GM12875 (cell line): ENCODE data around the gene DPP10.

Experiments
- H3K4me3 ChIP-seq: one replicate; pipeline ENCODE4 v1.5.1; 2011; ENCODE audit warnings: low read depth, low read length, control low read depth
- TF ChIP-seq, protein P1 (sequence below): IDR thresholded peaks from 2 replicates; pipeline ENCODE4 v1.5.1; 2011; ENCODE audit warnings: low read depth, mild to moderate bottlenecking, control low read depth, inconsistent platforms, low read length, moderate library complexity, borderline replicate concordance; ENCODE audit not compliant: insufficient read depth

The DPP10 gene

DNA sequence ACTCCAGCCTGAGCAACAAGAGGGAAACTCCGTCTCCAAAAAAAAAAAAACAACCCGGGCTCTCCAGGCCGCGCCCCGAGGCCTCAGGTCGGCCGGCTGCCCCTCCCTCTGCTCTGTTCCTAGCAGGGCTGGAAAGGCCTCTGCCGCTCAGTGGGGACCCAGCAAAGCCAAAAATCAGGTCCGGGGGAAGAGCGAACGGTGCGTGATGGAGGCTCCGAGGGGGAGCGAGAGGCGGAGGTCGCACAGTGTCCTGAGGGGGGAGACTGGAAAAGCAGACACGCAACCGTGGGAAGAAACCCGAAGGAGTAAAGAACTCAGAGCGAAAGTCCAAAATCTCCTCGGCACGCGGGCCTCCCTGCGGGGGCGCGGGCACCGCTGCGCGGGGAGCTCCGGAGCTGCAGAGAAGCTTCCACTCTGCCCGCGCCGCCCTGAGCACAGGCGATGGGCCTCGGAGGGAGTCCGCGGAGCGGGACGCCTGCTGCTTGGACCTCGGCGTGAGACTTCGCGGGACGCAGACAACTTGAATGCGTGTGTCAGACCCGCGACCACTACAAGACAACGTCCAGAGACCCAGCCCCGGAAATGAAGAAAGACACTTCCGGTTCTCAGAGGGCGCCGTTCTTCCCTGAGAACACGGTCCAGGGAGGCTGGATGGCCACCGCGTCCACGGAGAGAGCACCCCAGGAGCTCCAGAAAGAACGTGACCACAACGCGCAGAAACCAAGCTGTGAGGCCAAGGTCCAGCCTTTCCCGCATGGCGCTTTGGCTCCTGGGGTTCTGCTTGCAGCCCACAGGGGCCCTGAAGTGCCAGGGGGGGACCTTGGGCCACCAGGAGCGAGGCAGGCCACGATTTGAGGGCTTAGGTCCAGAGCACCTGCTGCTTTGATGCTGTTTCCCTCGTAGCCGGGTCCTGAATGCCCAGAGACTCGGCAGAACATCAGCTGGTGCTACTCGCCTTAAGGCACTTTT, 219.8 kb downstream of the DPP10 start:
- no peak overlapping the region for H3K4me3 ChIP-seq

DNA sequence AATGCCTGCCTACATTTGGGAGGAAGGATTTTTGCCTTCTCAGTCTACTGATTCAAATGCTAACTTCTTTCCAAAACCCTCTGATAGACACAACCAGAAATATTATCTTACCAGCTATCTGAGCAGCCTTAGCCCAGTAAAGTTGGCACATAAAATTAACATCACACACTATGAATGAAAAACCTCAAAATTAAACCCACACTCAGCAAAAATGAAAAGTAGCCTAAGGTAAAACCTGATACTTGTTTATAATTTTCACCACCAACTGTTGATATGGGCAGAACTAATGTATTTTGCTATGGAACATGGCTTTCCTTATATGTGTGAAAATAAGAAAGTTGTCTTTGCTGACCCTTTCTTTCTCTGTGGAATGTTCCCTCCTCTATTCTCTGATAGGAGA, 226.0 kb downstream of the DPP10 start:
- TF ChIP-seq, protein P1, sequence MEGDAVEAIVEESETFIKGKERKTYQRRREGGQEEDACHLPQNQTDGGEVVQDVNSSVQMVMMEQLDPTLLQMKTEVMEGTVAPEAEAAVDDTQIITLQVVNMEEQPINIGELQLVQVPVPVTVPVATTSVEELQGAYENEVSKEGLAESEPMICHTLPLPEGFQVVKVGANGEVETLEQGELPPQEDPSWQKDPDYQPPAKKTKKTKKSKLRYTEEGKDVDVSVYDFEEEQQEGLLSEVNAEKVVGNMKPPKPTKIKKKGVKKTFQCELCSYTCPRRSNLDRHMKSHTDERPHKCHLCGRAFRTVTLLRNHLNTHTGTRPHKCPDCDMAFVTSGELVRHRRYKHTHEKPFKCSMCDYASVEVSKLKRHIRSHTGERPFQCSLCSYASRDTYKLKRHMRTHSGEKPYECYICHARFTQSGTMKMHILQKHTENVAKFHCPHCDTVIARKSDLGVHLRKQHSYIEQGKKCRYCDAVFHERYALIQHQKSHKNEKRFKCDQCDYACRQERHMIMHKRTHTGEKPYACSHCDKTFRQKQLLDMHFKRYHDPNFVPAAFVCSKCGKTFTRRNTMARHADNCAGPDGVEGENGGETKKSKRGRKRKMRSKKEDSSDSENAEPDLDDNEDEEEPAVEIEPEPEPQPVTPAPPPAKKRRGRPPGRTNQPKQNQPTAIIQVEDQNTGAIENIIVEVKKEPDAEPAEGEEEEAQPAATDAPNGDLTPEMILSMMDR: no peak
- no peak overlapping the region for H3K4me3 ChIP-seq

More for the DNA sequence above, 219.8 kb downstream of the DPP10 start:
- TF ChIP-seq, protein P1: no peak

DNA sequence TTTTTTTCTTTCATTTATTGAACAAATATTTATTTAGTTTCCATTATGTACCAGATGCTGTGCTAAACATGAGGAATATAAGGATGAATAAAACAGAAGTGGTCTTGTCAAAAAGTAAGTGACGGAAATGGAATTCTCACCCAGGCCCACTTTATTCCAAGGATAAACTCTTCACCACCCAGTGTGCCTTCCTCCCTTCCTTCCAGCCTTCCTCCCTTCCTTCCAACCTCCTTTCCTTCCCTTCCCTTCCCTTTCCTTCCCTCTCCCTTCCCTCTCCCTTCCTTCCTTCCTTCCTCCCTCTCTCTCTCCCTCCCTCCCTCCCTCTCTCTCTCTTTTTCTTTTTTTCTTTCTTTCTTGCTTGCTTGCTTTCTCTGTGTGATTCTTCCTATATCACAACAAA, 240.8 kb downstream of the DPP10 start:
- TF ChIP-seq, protein P1: no peak
- no peak overlapping the region for H3K4me3 ChIP-seq

DNA sequence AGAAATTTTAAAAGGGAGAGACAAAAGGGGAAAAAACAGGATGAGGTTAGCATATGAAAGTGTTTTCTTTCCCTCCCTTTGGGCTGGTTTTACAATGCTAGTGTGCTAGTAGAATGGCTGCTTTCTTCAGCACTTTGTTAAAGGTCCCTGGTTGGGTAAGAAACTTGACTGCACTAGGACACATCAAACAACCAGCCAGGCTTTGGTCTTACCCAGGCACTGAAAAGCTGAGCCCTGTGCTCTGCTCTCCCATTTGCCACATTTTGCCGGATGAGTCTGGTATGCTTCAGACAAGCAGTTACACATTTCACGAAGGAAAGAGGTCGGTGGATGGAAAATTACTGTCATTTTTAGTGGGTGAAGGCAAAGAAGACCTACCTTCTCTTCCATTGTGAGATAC, 242.0 kb downstream of the DPP10 start:
- TF ChIP-seq, protein P1: no peak
- no peak overlapping the region for H3K4me3 ChIP-seq

DNA sequence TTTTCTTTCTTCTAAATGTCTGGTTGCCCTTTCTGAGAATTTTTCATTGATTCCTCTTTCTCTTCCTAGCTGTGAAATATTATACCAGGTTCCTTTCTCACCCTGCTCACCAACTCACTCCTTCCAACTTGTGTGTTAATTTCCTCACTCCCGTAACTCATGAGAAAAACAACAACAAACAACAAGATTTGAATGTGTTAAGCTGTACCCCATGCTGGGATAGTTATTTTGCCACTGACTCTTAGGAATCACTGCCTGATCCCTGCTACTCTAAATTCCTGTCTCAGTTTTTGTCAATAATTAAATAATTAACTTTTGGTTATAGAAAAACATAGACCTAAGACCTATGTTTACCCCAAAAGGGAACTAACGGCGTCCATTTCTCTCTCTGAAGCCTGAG, 242.7 kb downstream of the DPP10 start:
- TF ChIP-seq, protein P1: no peak
- no peak overlapping the region for H3K4me3 ChIP-seq

DNA sequence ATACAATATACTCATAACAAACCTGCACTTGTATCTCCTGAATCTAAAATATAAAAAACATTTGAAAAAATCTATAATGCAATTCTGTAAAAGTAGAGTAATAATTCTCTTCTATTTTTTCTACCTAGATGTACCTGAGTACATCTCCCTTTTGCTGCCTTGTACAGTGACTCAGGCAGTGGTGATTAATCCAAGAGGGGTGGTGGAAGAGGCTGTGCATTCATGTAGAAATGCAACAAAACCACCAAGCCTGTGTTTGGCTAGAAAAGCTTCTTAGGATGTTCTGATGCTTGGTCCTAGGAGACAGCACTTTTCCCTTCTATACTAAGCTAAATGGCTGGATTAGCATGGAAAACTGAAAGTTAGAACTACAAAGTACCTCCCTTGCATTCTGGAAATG, 245.8 kb downstream of the DPP10 start:
- H3K4me3 ChIP-seq: no peak overlapping the region
- TF ChIP-seq, protein P1: no peak

DNA sequence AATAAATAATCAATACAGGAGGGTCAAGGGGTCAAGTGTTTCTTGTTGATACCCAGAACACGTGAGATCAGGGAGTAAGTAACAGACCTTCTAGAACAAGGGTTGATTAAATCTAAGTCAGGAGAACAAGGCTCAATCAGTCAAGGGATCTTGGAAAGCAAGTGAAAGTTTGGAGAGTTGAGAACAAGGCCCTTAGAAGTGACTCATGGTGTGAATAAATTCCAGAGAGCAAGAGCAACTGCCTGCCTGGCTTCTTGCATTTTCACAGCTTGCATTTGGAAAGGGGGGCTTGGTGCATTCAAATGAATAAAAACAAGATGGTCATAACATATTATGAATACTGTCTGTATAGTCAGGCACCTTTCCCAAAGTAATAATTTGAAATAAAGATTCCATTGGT, 256.1 kb downstream of the DPP10 start:
- TF ChIP-seq, protein P1: no peak
- H3K4me3 ChIP-seq: no peak overlapping the region
